Upper lobe of left lung (tissue), 4 donors: ENCODE measurements around the gene DHX8.

ENCODE experiments used
- POLR2A ChIP-seq, 4 donors: fragments of 450-650 bp; IDR thresholded peaks; one replicate each; pipeline ENCODE4 v1.5.1; 2016 to 2017; ENCODE audit warnings: antibody characterized with exemption in 4 of 4, mild to moderate bottlenecking in 2 of 4
- POLR2AphosphoS5 ChIP-seq, 2 donors: sonication (generic); formaldehyde crosslinking; IDR thresholded peaks; one replicate each; pipeline ENCODE4 v1.5.1; 2017; ENCODE audit warnings: antibody characterized with exemption in 2 of 2

- TF ChIP-seq POLR2AphosphoS5 (IDR thresholded peaks at IDR 0.05) (no peak), POLR2A (IDR thresholded peaks at IDR 0.05) (no peak)
Measured at GRCh38 chr17:43465049-43465448, 18.7 kb upstream of the DHX8 start.
